WTC11 (cell line): ENCODE data around the gene MAML3.

Source experiments
- ATF2 ChIP-seq: sonication (generic); formaldehyde crosslinking; IDR thresholded peaks from 2 replicates; pipeline ENCODE4 v1.8.1; 2022; ENCODE audit warnings: low read depth, missing genetic modification reagents, borderline replicate concordance
- CTCF ChIP-seq: fragments of 200-600 bp; IDR thresholded peaks from 2 replicates; pipeline ENCODE4 v1.8.0; 2022; ENCODE audit warnings: antibody characterized with exemption
- ELF4 ChIP-seq: sonication (generic); formaldehyde crosslinking; IDR thresholded peaks from 2 replicates; pipeline ENCODE4 v1.8.1; 2022; ENCODE audit warnings: low read depth, mild to moderate bottlenecking, moderate library complexity, missing genetic modification reagents
- GABPB1 ChIP-seq: sonication (generic); formaldehyde crosslinking; IDR thresholded peaks from 2 replicates; pipeline ENCODE4 v1.8.1; 2023; ENCODE audit warnings: mild to moderate bottlenecking, missing genetic modification reagents
- HMGXB4 ChIP-seq: sonication (generic); formaldehyde crosslinking; IDR thresholded peaks from 2 replicates; pipeline ENCODE4 v1.8.1; 2023; ENCODE audit warnings: mild to moderate bottlenecking, moderate library complexity, missing genetic modification reagents
- JUN ChIP-seq: sonication (generic); formaldehyde crosslinking; IDR thresholded peaks from 2 replicates; pipeline ENCODE4 v1.8.0; 2023; ENCODE audit warnings: mild to moderate bottlenecking, missing genetic modification reagents
- MAX ChIP-seq: sonication (generic); formaldehyde crosslinking; IDR thresholded peaks from 2 replicates; pipeline ENCODE4 v1.8.0; 2022; ENCODE audit warnings: mild to moderate bottlenecking, missing genetic modification reagents
- MLX ChIP-seq: sonication (generic); formaldehyde crosslinking; IDR thresholded peaks from 2 replicates; pipeline ENCODE4 v1.8.1; 2023; ENCODE audit warnings: mild to moderate bottlenecking, missing genetic modification reagents, moderate library complexity
- NFE2L1 ChIP-seq: sonication (generic); formaldehyde crosslinking; IDR thresholded peaks from 2 replicates; pipeline ENCODE4 v1.8.1; 2023; ENCODE audit warnings: missing genetic modification reagents
- STAT6 ChIP-seq: sonication (generic); formaldehyde crosslinking; conservative IDR thresholded peaks from 2 replicates; pipeline ENCODE4 v1.8.1; 2023; ENCODE audit warnings: mild to moderate bottlenecking, low read depth, missing genetic modification reagents, moderate library complexity
- TEAD1 ChIP-seq: sonication (generic); formaldehyde crosslinking; IDR thresholded peaks from 2 replicates; pipeline ENCODE4 v1.8.0; 2022; ENCODE audit warnings: mild to moderate bottlenecking, missing genetic modification reagents
- ZNF121 ChIP-seq: sonication (generic); formaldehyde crosslinking; IDR thresholded peaks from 2 replicates; pipeline ENCODE4 v1.8.0; 2023; ENCODE audit warnings: missing genetic modification reagents
- ZNF532 ChIP-seq: fragments of 250-450 bp; sonication (Bioruptor Pico); IDR thresholded peaks from 2 replicates; pipeline ENCODE4 v1.9.0; 2021; ENCODE audit warnings: mild to moderate bottlenecking, borderline replicate concordance

- no peak for TF ChIP-seq STAT6 (CRISPR knock-in tag)
- no peak for TF ChIP-seq CTCF
- TF ChIP-seq MLX (CRISPR knock-in tag) = no peak
- TF ChIP-seq ZNF532 (CRISPR knock-in tag) = no peak
- no peak for TF ChIP-seq ZNF121 (CRISPR knock-in tag)
- no peak for TF ChIP-seq HMGXB4 (CRISPR knock-in tag)
- no peak for TF ChIP-seq GABPB1
- TF ChIP-seq JUN (CRISPR knock-in tag) = no peak
- no peak for TF ChIP-seq NFE2L1 (CRISPR knock-in tag)
- no peak for TF ChIP-seq TEAD1
- no peak for TF ChIP-seq MAX (CRISPR knock-in tag)
- TF ChIP-seq ATF2 (CRISPR knock-in tag) = no peak
- no peak for TF ChIP-seq ELF4 (CRISPR knock-in tag)
Observed at GRCh38 chr4:139865537-139865936, 288.4 kb downstream of the MAML3 start.
